GM12874 (cell line): ENCODE results near the gene CYP2W1.

Experiments used
- CTCF ChIP-seq: IDR thresholded peaks from 2 replicates; pipeline ENCODE4 v1.5.1; 2011; ENCODE audit warnings: low read depth, mild to moderate bottlenecking, control low read depth, low read length, moderate library complexity; ENCODE audit not compliant: insufficient read depth

Gene CYP2W1

GRCh38 chr7:938546-939185 lies 44.3 kb upstream of the CYP2W1 start:
- TF ChIP-seq CTCF = no peak

- no peak for TF ChIP-seq CTCF
These were observed 43.1 kb upstream of the CYP2W1 start for GRCh38 chr7:939843-940242.

GRCh38 chr7:940599-941408 lies 42.2 kb upstream of the CYP2W1 start:
- no peak for TF ChIP-seq CTCF

- no peak for TF ChIP-seq CTCF
These were observed 38.2 kb upstream of the CYP2W1 start for GRCh38 chr7:944744-945143.

- no peak for TF ChIP-seq CTCF
These were observed 37.8 kb upstream of the CYP2W1 start for GRCh38 chr7:945147-945555.

GRCh38 chr7:945556-946255 lies 37.3 kb upstream of the CYP2W1 start:
- TF ChIP-seq CTCF = no peak

- no peak for TF ChIP-seq CTCF
These were observed 36.6 kb upstream of the CYP2W1 start for GRCh38 chr7:946256-946996.
